Measurements from ENCODE around the gene NFATC1.
A peak's percentile ranks its signal among the peaks of the same experiment; 100 is the strongest.

Gene NFATC1

GRCh38 chr18:79506191-79507075, 110.7 kb downstream of the NFATC1 start:
- TF ChIP-seq, protein P1, sequence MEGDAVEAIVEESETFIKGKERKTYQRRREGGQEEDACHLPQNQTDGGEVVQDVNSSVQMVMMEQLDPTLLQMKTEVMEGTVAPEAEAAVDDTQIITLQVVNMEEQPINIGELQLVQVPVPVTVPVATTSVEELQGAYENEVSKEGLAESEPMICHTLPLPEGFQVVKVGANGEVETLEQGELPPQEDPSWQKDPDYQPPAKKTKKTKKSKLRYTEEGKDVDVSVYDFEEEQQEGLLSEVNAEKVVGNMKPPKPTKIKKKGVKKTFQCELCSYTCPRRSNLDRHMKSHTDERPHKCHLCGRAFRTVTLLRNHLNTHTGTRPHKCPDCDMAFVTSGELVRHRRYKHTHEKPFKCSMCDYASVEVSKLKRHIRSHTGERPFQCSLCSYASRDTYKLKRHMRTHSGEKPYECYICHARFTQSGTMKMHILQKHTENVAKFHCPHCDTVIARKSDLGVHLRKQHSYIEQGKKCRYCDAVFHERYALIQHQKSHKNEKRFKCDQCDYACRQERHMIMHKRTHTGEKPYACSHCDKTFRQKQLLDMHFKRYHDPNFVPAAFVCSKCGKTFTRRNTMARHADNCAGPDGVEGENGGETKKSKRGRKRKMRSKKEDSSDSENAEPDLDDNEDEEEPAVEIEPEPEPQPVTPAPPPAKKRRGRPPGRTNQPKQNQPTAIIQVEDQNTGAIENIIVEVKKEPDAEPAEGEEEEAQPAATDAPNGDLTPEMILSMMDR (IDR thresholded peaks at IDR 0.05; ENCODE audit: extremely low read depth, insufficient read depth, missing control alignments): no peak
- in situ Hi-C loops (cut with MboI; ENCODE audit: low pct_unique_long_range_greater_than_20kb, low sequenced_read_pairs, unreplicated experiment): no loop called here
- DNase-seq (ENCODE audit: low spot score): no peak

DNA sequence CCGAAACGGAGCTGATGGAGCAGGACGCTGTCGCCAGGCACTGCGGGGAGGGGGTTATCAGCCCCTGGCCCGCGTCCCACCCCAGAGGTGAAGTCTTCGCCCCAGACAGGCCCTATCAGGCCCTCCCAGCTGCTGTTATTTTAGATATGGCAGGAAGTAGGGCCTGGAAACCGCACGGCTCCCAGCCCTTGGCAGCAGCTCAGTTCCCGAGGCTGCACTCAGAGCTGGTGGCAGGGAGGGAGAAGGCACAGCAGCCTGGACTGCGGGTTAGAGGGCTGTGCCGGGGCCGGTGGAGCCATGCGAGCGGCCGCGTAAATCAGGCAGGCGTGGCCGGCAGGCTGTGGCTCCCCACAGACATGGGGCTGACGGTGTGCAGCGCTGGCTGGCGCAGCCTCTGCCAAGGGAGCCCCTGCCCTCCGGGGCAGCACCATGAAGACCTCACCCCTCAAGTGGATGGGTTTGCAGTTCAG, 111.4 kb downstream of the NFATC1 start:
- in situ Hi-C loops (cut with MboI; ENCODE audit: low pct_unique_long_range_greater_than_20kb, low sequenced_read_pairs, unreplicated experiment): no loop called here
- DNase-seq (ENCODE audit: low spot score): no peak
- TF ChIP-seq, protein P1 (IDR thresholded peaks at IDR 0.05; ENCODE audit: extremely low read depth, insufficient read depth, missing control alignments): no peak

DNA sequence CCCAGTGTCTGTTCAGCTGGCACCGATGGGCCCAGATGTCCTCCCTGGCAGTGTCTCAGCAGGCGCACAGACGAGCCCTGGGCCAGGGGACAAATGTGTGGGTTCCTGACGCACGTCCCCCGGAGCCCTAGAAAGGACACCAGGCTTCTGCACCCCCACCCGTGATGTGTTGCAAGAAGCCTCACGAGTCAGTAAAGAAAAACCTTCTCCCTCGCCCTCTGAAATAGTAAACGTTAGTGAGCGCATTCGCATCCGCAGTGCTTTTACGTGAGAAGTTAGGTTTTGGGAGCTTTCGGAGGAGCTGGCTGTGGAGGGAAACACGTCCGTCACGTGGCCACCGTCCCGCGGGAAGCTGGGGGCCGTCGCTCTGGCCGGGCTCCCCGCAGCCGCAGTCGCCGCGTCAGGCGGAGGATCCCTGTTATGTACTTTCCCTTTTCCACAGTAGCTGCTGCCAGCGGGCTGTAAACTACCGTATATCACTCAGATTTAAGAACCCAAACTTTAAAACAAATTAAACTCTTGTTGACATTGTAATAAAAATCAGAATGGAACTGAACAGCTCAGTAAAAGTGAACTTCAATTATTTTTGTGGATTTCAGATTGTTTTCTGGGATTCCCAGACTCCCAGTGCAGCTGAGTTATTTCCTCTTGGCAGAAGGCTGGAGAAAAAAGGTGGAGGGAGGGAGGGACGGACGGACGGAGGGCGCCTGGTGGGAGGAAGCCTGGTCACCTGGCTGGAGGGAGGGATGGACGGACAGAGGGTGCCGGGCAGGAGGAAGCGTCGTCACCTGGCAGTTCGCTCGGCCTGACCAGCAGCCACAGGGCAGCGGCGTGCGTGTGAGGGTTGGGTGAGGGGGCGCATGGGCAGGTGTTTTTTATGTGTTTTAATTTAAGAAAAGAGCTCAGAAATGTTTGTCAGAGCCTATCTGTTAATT, 112.1 kb downstream of the NFATC1 start:
- no peak for DNase-seq (ENCODE audit: low spot score)
- in situ Hi-C loops (cut with MboI; ENCODE audit: low pct_unique_long_range_greater_than_20kb, low sequenced_read_pairs, unreplicated experiment): no loop called here
- TF ChIP-seq, protein P1 (IDR thresholded peaks at IDR 0.05; ENCODE audit: extremely low read depth, insufficient read depth, missing control alignments): no peak

GRCh38 chr18:79508565-79509535, 113.1 kb downstream of the NFATC1 start:
- DNase-seq (ENCODE audit: low spot score): peak; percentile 72
- in situ Hi-C loops (cut with MboI; ENCODE audit: low pct_unique_long_range_greater_than_20kb, low sequenced_read_pairs, unreplicated experiment): no loop called here

GRCh38 chr18:79509536-79509930, 113.8 kb downstream of the NFATC1 start:
- in situ Hi-C loops (cut with MboI; ENCODE audit: low pct_unique_long_range_greater_than_20kb, low sequenced_read_pairs, unreplicated experiment): no loop called here
- TF ChIP-seq, protein P1 (IDR thresholded peaks at IDR 0.05; ENCODE audit: extremely low read depth, insufficient read depth, missing control alignments): no peak

More at GRCh38 chr18:79508565-79509535, 113.1 kb downstream of the NFATC1 start:
- TF ChIP-seq, protein P1 (IDR thresholded peaks at IDR 0.05; ENCODE audit: extremely low read depth, insufficient read depth, missing control alignments): no peak

More at GRCh38 chr18:79509536-79509930, 113.8 kb downstream of the NFATC1 start:
- no peak for DNase-seq (ENCODE audit: low spot score)
